Measurements from ENCODE around the gene ZNF398. TPM values are rescaled to one million over a fixed set of nuclear protein-coding genes. Genes with fewer than 3 reads are reported as not detected.
"Not testable (repeated sequence)": the region's sequence is repeated elsewhere in the genome, so short reads cannot be mapped to it uniquely, and the experiment has no call there.

ZNF398 gene
- total RNA-seq, 4 donors from 2014 or later: 7.6 to 22.6 (median 16.5) TPM

DNA sequence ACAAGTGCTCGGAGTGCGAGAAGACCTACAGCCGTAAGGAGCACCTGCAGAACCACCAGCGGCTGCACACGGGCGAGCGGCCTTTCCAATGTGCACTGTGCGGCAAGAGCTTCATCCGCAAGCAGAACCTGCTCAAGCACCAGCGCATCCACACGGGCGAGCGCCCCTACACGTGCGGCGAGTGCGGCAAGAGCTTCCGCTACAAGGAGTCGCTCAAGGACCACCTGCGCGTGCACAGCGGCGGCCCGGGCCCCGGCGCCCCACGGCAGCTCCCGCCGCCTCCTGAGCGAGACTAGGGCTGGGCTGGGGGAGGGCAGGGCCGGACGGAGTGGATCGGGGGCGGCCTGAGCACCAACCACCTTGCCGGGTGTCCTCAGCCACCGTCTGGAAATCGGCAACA, 77.1 kb downstream of the ZNF398 start:
- H3K36me3 ChIP-seq: no peaks in the 10 kb centered on the region
- intact Hi-C loops (cut with DNase I; ENCODE audit: low total_unique reads): no loop called here
- TF ChIP-seq CTCF (IDR thresholded peaks at IDR 0.05) (no peak), POLR2A (IDR thresholded peaks at IDR 0.05) (no peak)

GRCh38 chr7:149225106-149225505, 77.9 kb downstream of the ZNF398 start:
- H3K4me3 ChIP-seq: no peak overlapping the region
- no peak overlapping the region for H3K27ac ChIP-seq
- H3K9me3 ChIP-seq: no peaks in the 10 kb centered on the region
- intact Hi-C loops (cut with DNase I; ENCODE audit: low total_unique reads): no loop called here
- H3K27me3 ChIP-seq: no peaks in the 10 kb centered on the region
- no peak for DNase-seq
- H3K36me3 ChIP-seq: no peaks in the 10 kb centered on the region
- TF ChIP-seq CTCF (IDR thresholded peaks at IDR 0.05) (no peak), POLR2A (IDR thresholded peaks at IDR 0.05) (no peak)
- H3K4me1 ChIP-seq: no peaks in the 10 kb centered on the region

More for the DNA sequence above, 77.1 kb downstream of the ZNF398 start:
- Histone ChIP-seq H3K27ac (no peak overlapping the region), H3K4me1 (no peaks in the 10 kb centered on the region), H3K27me3 (no peaks in the 10 kb centered on the region), H3K4me3 (no peak overlapping the region), H3K9me3 (no peaks in the 10 kb centered on the region)
- DNase-seq: no peak

DNA sequence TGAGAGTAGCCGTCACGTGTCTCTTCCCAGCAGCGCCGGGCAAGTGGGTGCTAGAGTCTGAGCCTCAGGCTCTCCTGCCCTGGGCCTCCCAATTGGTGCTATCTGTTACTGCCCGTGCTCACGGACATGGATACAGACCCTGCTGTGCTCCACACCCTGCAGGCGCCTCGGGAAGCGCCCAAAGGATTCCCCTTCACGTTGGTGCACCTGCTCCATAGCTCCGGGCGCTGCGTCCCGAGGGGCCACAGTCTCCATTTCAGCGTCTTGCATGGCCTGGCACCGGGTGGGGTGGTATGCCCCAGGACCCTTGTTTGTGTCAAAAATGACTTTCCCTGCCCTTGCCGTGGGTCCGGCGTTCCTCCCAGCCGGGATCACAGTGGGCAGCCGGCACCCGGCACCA, 78.4 kb downstream of the ZNF398 start:
- no peak for TF ChIP-seq POLR2A (IDR thresholded peaks at IDR 0.05)
- no peak for DNase-seq
- no peaks in the 10 kb centered on the region for H3K27me3 ChIP-seq
- H3K4me1 ChIP-seq: no peaks in the 10 kb centered on the region
- H3K9me3 ChIP-seq: no peaks in the 10 kb centered on the region
- no peak overlapping the region for H3K27ac ChIP-seq
- H3K4me3 ChIP-seq: no peak overlapping the region
- H3K36me3 ChIP-seq: no peaks in the 10 kb centered on the region
- intact Hi-C loops (cut with DNase I; ENCODE audit: low total_unique reads): no loop called here

DNA sequence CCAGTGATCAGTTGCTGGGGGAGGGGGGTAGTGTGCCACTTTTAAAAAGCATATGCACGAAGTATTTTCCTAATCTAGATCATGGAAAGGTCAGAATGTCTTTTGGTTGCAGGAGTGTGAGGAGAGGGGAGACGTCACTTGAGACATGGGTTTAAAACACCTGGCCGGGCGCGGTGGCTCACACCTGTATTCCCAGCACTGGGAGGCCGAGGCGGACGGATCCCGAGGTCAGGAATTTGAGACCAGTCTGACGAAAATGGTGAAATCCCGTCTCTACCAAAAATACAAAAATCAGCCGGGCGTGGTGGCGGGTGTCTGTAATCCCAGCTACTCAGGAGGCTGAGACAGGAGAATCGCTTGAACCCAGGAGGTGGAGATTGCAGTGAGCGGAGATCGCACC, 79.1 kb downstream of the ZNF398 start:
- DNase-seq; H3K4me1 ChIP-seq; H3K27me3 ChIP-seq; H3K4me3 ChIP-seq; H3K27ac ChIP-seq; H3K36me3 ChIP-seq; intact Hi-C loops (cut with DNase I; ENCODE audit: low total_unique reads); H3K9me3 ChIP-seq: not testable (repeated sequence)

GRCh38 chr7:149226840-149227494, 79.7 kb downstream of the ZNF398 start:
- intact Hi-C loops (cut with DNase I; ENCODE audit: low total_unique reads): no loop called here
- TF ChIP-seq CTCF (IDR thresholded peaks at IDR 0.05) (no peak), POLR2A (IDR thresholded peaks at IDR 0.05) (no peak)
- Histone ChIP-seq H3K27ac (no peak overlapping the region), H3K9me3 (no peaks in the 10 kb centered on the region), H3K4me3 (no peak overlapping the region), H3K27me3 (no peaks in the 10 kb centered on the region), H3K36me3 (no peaks in the 10 kb centered on the region), H3K4me1 (no peaks in the 10 kb centered on the region)
- DNase-seq: no peak

DNA sequence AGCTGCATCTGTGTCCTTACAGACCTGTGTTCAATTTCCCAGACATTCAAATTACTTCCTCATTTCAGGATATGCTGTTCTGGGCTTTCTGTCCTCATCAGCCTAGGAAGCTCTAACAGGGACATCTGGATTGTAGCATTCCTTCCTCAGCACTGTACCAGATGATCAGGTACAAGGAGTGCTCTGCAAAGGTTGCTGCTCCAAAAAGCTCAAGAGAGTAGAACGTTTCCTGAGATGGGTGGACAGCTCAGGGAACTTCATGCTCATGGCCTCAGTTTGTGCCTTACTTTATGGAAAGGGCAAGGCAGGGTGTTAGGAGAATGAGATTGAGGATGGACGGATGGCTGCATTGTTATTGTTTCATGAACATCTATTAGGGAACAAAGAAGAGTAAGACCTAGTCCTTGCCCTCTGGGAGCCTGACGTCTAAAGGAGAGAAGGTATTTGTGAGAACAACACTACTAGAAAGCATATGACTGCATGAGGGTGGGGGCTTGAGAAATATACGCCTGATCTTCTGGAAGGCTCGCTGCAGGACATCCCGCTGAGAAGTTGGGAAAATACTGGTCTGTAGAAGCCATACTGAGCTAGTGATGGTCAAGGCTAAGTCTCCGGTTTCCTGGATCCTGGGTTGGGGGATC, 81.7 kb downstream of the ZNF398 start:
- Histone ChIP-seq H3K36me3 (no peaks in the 10 kb centered on the region), H3K27me3 (no peaks in the 10 kb centered on the region), H3K4me1 (no peaks in the 10 kb centered on the region), H3K4me3 (no peak overlapping the region), H3K27ac (no peak overlapping the region), H3K9me3 (no peaks in the 10 kb centered on the region)
- DNase-seq: no peak
- TF ChIP-seq CTCF (IDR thresholded peaks at IDR 0.05) (no peak), POLR2A (IDR thresholded peaks at IDR 0.05) (no peak)
- intact Hi-C loops (cut with DNase I; ENCODE audit: low total_unique reads): no loop called here

Measured in uterus (tissue), 4 donors.